Astrocyte of the spinal cord (primary cell): ENCODE data around the gene DVL2.

ENCODE experiments used
- DNase-seq: peaks from one replicate; pipeline ENCODE4 v3.0.0; 2011; ENCODE audit warnings: low read depth, low spot score
- H3K4me3 ChIP-seq: 2 replicates; pipeline ENCODE4 v1.5.1; 2011; ENCODE audit warnings: low read depth, mild to moderate bottlenecking, low read length, moderate library complexity
- CTCF ChIP-seq: IDR thresholded peaks from 2 replicates; pipeline ENCODE4 v1.5.1; 2012; ENCODE audit warnings: low read depth, mild to moderate bottlenecking, low read length, inconsistent platforms
- in situ Hi-C: cut with HindIII; loops from 2 replicates; pipeline ENCODE4 v1.10.0; 2017; ENCODE audit warnings: low sequenced_read_pairs

DVL2 gene

GRCh38 chr17:7280519-7281073 is 46.3 kb upstream of the DVL2 start:
- in situ Hi-C loops = no loop called here
- peak overlapping the region; percentile 36 for H3K4me3 ChIP-seq
- peak; percentile 95 for TF ChIP-seq CTCF
- peak; percentile 72 for DNase-seq

GRCh38 chr17:7279448-7279847 is 45.1 kb upstream of the DVL2 start:
- H3K4me3 ChIP-seq = no peak overlapping the region
- in situ Hi-C loops = no loop called here
- TF ChIP-seq CTCF = no peak
- DNase-seq = no peak

GRCh38 chr17:7266784-7267183 is 32.5 kb upstream of the DVL2 start:
- in situ Hi-C loops = no loop called here
- no peak for DNase-seq
- H3K4me3 ChIP-seq = no peak overlapping the region
- TF ChIP-seq CTCF = no peak

GRCh38 chr17:7263801-7264078 is 29.4 kb upstream of the DVL2 start:
- DNase-seq = no peak
- in situ Hi-C loops = no loop called here
- TF ChIP-seq CTCF = no peak
- no peak overlapping the region for H3K4me3 ChIP-seq

GRCh38 chr17:7262935-7263800 is 28.9 kb upstream of the DVL2 start:
- H3K4me3 ChIP-seq = no peak overlapping the region
- in situ Hi-C loops = no loop called here
- DNase-seq = no peak
- no peak for TF ChIP-seq CTCF

- in situ Hi-C loops = no loop called here
- DNase-seq = no peak
- peak within 1 kb of the TSS; percentile 27 for H3K4me3 ChIP-seq
- TF ChIP-seq CTCF = no peak
Measured at GRCh38 chr17:7262192-7262934, 28.0 kb upstream of the DVL2 start, which contains the start of gene CLDN7. Gene CLDN7 (minus strand): TSS chr17:7262478. CDS start chr17:7262043, 435 bp downstream.
